Measurements from ENCODE around the gene CHRM2. TPM values are rescaled to one million over a fixed set of nuclear protein-coding genes. Genes with fewer than 3 reads are reported as not detected.

The CHRM2 gene
- total RNA-seq, 1 experiment from 2014 or later: not detected

- CTCF ChIA-PET: no interaction called here
- Histone ChIP-seq H3K9me3 (ENCODE audit: control insufficient read depth in 1 of 2, insufficient read depth in 1 of 2, low read depth in 1 of 2, low read length in 2 of 2) (peaks cover 0 to 7% of the 10 kb centered on the region in 2 experiments; a peak in 2 of 4 replicates), H3K9me2 (ENCODE audit: insufficient read depth) (no peaks in the 10 kb centered on the region), H3K27ac (ENCODE audit: low read depth, low read length) (no peak overlapping the region), H3K27me3 (ENCODE audit: insufficient read depth, low read length) (no peaks in the 10 kb centered on the region), H3K9ac (ENCODE audit: low read length) (no peak overlapping the region), H3K79me2 (ENCODE audit: insufficient read depth, low read length) (no peaks in the 10 kb centered on the region), H3K36me3 (ENCODE audit: control insufficient read depth in 1 of 2, insufficient read depth in 2 of 2, low read length in 2 of 2) (no peaks in the 10 kb centered on the region), H3K4me1 (ENCODE audit: control insufficient read depth in 1 of 2, insufficient read depth in 2 of 2, low read length in 2 of 2) (no peaks in the 10 kb centered on the region), H2AFZ (ENCODE audit: low read depth, low read length, poor library complexity, severe bottlenecking) (no peak overlapping the region), H3K4me2 (ENCODE audit: low read length) (no peak overlapping the region), H4K20me1 (ENCODE audit: insufficient read depth) (no peaks in the 10 kb centered on the region), H3K4me3 (replicated peaks in 1 of 2; ENCODE audit: low read depth in 1 of 2, low read length in 2 of 2) (no peak overlapping the region)
- DNase-seq (ENCODE audit: low read depth, low spot score) (no peak), ATAC-seq (no peak)
- POLR2A ChIA-PET: no interaction called here
- intact Hi-C loops (cut with micrococcal nuclease): no loop called here
- TF ChIP-seq SIN3A (IDR thresholded peaks at IDR 0.05; ENCODE audit: low read depth) (no peak), ZFX (IDR thresholded peaks at IDR 0.05) (no peak), MAX (IDR thresholded peaks at IDR 0.05) (no peak), SP1 (IDR thresholded peaks at IDR 0.05; ENCODE audit: low read depth) (no peak), EGR1 (IDR thresholded peaks at IDR 0.05; ENCODE audit: low read depth) (no peak), CBX3 (IDR thresholded peaks at IDR 0.05; ENCODE audit: low read depth) (no peak), REST (IDR thresholded peaks at IDR 0.05; ENCODE audit: low read depth) (no peak), CEBPB (IDR thresholded peaks at IDR 0.05; ENCODE audit: low read depth) (no peak), EZH2 (IDR thresholded peaks at IDR 0.05) (no peak), ZNF274 (IDR thresholded peaks at IDR 0.05; ENCODE audit: low read depth, low read length) (no peak), ELF1 (IDR thresholded peaks at IDR 0.05; ENCODE audit: borderline replicate concordance, low read depth) (no peak)
- RAD21 ChIA-PET (ENCODE audit: low non-redundant PET in 1 of 2, low total read pairs in 2 of 2, uncharacterized antibody in 2 of 2, unreplicated experiment in 2 of 2): no interaction called here
- BruUV-seq (replicated peaks): no TSS peak
Observed at GRCh38 chr7:136998495-136998894, 130.0 kb downstream of the CHRM2 start.
